GM12878 (cell line): ENCODE measurements around the gene ZNF81. TPM values are rescaled to one million over a fixed set of nuclear protein-coding genes. Genes with fewer than 3 reads are reported as not detected.

Experiments used
- ATAC-seq: fragments of 200-7000 bp; cut with Tn5 transposase; 3 replicates; pipeline ENCODE4 v1.9.1; 2020; ENCODE audit warnings: mild to moderate bottlenecking, moderate library complexity
- BruUV-seq: library from RNA; stranded (reverse); fragments of 400-500 nt; replicated peaks from 2 replicates; lab custom pipeline; 2021; lab: Mats Ljungman, UMichigan
- CTCF ChIA-PET: fragments of 300-600 bp; sonication (Branson Sonifier 250); formaldehyde crosslinking; extraction: SDS; loops from one replicate; lab custom pipeline; 2021; ENCODE audit warnings: inconsistent platforms; lab: Yijun Ruan, JAX
- POLR2A ChIA-PET: fragments of 350-600 bp; formaldehyde crosslinking; extraction: SDS; loops from one replicate; lab custom pipeline; 2021; ENCODE audit warnings: inconsistent platforms; lab: Charles Lee
- RAD21 ChIA-PET: fragments of 300-600 bp; sonication (Branson Sonifier 250); formaldehyde crosslinking; loops from one replicate; lab custom pipeline; 2023; ENCODE audit warnings: antibody characterized with exemption; ENCODE audit not compliant: unreplicated experiment; lab: Charles Lee
- SMC1A ChIA-PET: fragments of 300-600 bp; sonication (Branson Sonifier 250); formaldehyde crosslinking; loops from one replicate; lab custom pipeline; 2023; ENCODE audit not compliant: unreplicated experiment, uncharacterized antibody; lab: Charles Lee
- DNase-seq: peaks from one replicate; pipeline ENCODE4 v3.0.0-alpha.2; 2011; ENCODE audit warnings: low read depth, low spot score
- FAIRE-seq: peaks from 3 replicates; lab custom pipeline; 2011; peaks lifted over from hg19 to GRCh38; lab: Jason Lieb, UNC
- H2AFZ ChIP-seq: 2 replicates; pipeline ENCODE4 v1.6.0; 2011; ENCODE audit warnings: low read depth, low read length, control low read depth; ENCODE audit not compliant: control insufficient read depth
- H3K27ac ChIP-seq: 2 replicates; pipeline ENCODE4 v1.5.1; 2011; ENCODE audit warnings: control low read depth; ENCODE audit not compliant: control insufficient read depth, insufficient read depth
- H3K27me3 ChIP-seq, 2 experiments: replicated peaks in 1 of 2; 2 replicates each; pipeline versions ENCODE4 v1.6.0 to v1.6.1; 2011; ENCODE audit warnings: low read length in 1 of 2; ENCODE audit not compliant: control insufficient read depth in 2 of 2, insufficient read depth in 2 of 2
- H3K36me3 ChIP-seq, 2 experiments: 2 replicates each; pipeline ENCODE4 v1.5.1; 2011; ENCODE audit warnings: low read length in 1 of 2; ENCODE audit not compliant: control insufficient read depth in 2 of 2, insufficient read depth in 2 of 2
- H3K4me1 ChIP-seq: 2 replicates; pipeline ENCODE4 v1.6.1; 2011; ENCODE audit warnings: mild to moderate bottlenecking, low read length, moderate library complexity, mixed read lengths; ENCODE audit not compliant: control insufficient read depth, insufficient read depth
- H3K4me2 ChIP-seq: 2 replicates; pipeline ENCODE4 v1.6.0; 2011; ENCODE audit warnings: control low read depth; ENCODE audit not compliant: control insufficient read depth, insufficient read depth
- H3K4me3 ChIP-seq: fragments of 200-600 bp; sonication (generic); 2 replicates; pipeline ENCODE4 v1.5.1; 2016
- H3K79me2 ChIP-seq: 2 replicates; pipeline ENCODE4 v1.6.0; 2011; ENCODE audit warnings: low read length; ENCODE audit not compliant: control insufficient read depth, insufficient read depth
- H3K9ac ChIP-seq: 2 replicates; pipeline ENCODE4 v1.8.0; 2011; ENCODE audit warnings: low read length, control low read depth, mixed read lengths; ENCODE audit not compliant: control insufficient read depth, insufficient read depth
- H3K9me3 ChIP-seq: replicated peaks from 3 replicates; pipeline ENCODE4 v1.5.1; 2011; ENCODE audit warnings: mild to moderate bottlenecking, low read length; ENCODE audit not compliant: control insufficient read depth, insufficient read depth
- H4K20me1 ChIP-seq: 2 replicates; pipeline ENCODE4 v1.6.0; 2011; ENCODE audit not compliant: control insufficient read depth, insufficient read depth
- BHLHE40 ChIP-seq, 2 experiments: fragments of 450-650 bp in 1 of 2; IDR thresholded peaks; 2 replicates each; pipeline ENCODE4 v1.6.1; 2011 to 2017; ENCODE audit warnings: low read depth in 2 of 2, borderline replicate concordance in 1 of 2, improper control_type of control experiment in 1 of 2, low read length in 1 of 2, mild to moderate bottlenecking in 1 of 2
- CBX3 ChIP-seq: fragments of 200-600 bp; sonication (generic); IDR thresholded peaks from 2 replicates; pipeline ENCODE4 v1.6.1; 2016; ENCODE audit warnings: low read depth, borderline replicate concordance
- EGR1 ChIP-seq, 2 experiments: IDR thresholded peaks; 1 replicate in 1 of 2; 2 replicates in 1 of 2; pipeline ENCODE4 v1.6.1; 2011 to 2012; ENCODE audit warnings: low read depth in 2 of 2, low read length in 2 of 2, borderline replicate concordance in 1 of 2, mild to moderate bottlenecking in 1 of 2, moderate library complexity in 1 of 2
- ELK1 ChIP-seq: IDR thresholded peaks from 2 replicates; pipeline ENCODE4 v1.6.1; 2012; ENCODE audit warnings: low read depth, low read length, improper control_type of control experiment
- EP300 ChIP-seq, 2 experiments: fragments of 150-350 bp in 1 of 2; IDR thresholded peaks; 2 replicates each; pipeline ENCODE4 v1.6.1; 2011 to 2012; ENCODE audit warnings: low read depth in 2 of 2, low read length in 2 of 2, borderline replicate concordance in 1 of 2, improper control_type of control experiment in 1 of 2, inconsistent platforms in 1 of 2; ENCODE audit not compliant: control insufficient read depth in 1 of 2
- MEF2B ChIP-seq: fragments of 450-650 bp; IDR thresholded peaks from 2 replicates; pipeline ENCODE4 v1.6.1; 2018; ENCODE audit warnings: mild to moderate bottlenecking, moderate library complexity; ENCODE audit not compliant: partially characterized antibody, poor library complexity, severe bottlenecking
- PAX5 ChIP-seq: IDR thresholded peaks from 2 replicates; pipeline ENCODE4 v1.6.1; 2011; ENCODE audit warnings: low read depth, low read length, borderline replicate concordance
- PKNOX1 ChIP-seq: fragments of 450-650 bp; IDR thresholded peaks from 2 replicates; pipeline ENCODE4 v1.6.1; 2016; ENCODE audit warnings: mild to moderate bottlenecking
- RAD21 ChIP-seq: IDR thresholded peaks from 2 replicates; pipeline ENCODE4 v1.6.1; 2011; ENCODE audit warnings: mild to moderate bottlenecking, low read depth, low read length, moderate library complexity; ENCODE audit not compliant: insufficient read depth
- SIN3A ChIP-seq: IDR thresholded peaks from 2 replicates; pipeline ENCODE4 v1.6.1; 2012; ENCODE audit warnings: low read depth, low read length, improper control_type of control experiment
- SKIL ChIP-seq: fragments of 450-650 bp; IDR thresholded peaks from 2 replicates; pipeline ENCODE4 v1.6.1; 2017; ENCODE audit warnings: mild to moderate bottlenecking, low read depth, inconsistent platforms; ENCODE audit not compliant: poor library complexity, severe bottlenecking
- USF1 ChIP-seq: IDR thresholded peaks from 2 replicates; pipeline ENCODE4 v1.6.1; 2011; ENCODE audit warnings: borderline replicate concordance, low read depth, mild to moderate bottlenecking, moderate library complexity, mixed read lengths, low read length; ENCODE audit not compliant: insufficient read depth; ENCODE audit errors: extremely low read length
- ZBED1 ChIP-seq: IDR thresholded peaks from 2 replicates; pipeline ENCODE4 v1.6.1; 2016; ENCODE audit warnings: borderline replicate concordance
- ZBTB4 ChIP-seq: fragments of 450-650 bp; formaldehyde crosslinking; IDR thresholded peaks from 2 replicates; pipeline ENCODE4 v1.4.0; 2022; ENCODE audit warnings: mild to moderate bottlenecking, moderate library complexity
- WGBS: methylation state at CpG from one replicate; pipeline ENCODE4 v1.1.6; 2016; ENCODE audit warnings: low lambda C conversion rate; ENCODE audit not compliant: insufficient replicate concordance, insufficient coverage; ENCODE audit errors: missing lambda C conversion rate; 5-methylcytosine and 5-hydroxymethylcytosine counted together
- in situ Hi-C: fragments of 300-500 bp; cut with MboI; formaldehyde crosslinking; loops from 9 replicates; pipeline ENCODE4 v1.14.3; 2018; ENCODE audit warnings: mixed read lengths
- intact Hi-C: fragments of 100-400 bp; cut with micrococcal nuclease; formaldehyde crosslinking; loops from one replicate; pipeline ENCODE4 v1.14.2; 2022; ENCODE audit not compliant: unreplicated experiment
- polyA plus RNA-seq, 11 experiments: library from polyadenylated mRNA; depleted of rRNA in 4 of 11; unstranded in 6 of 11; stranded (reverse) in 5 of 11; fragments of >200 nt; fragmentation: Nextera tagmentation in 4 of 11; fragmentation: Illumina TruSeq in 1 of 11; extraction: Ambion mirVana in 4 of 11; extraction: Trizol in 1 of 11; gene quantifications; 1 replicate in 1 of 11; 2 replicates in 10 of 11; pipeline versions ENCODE4 v1.2.1 to v1.2.3, GENCODE V29; 2011 to 2016; ENCODE audit warnings: inconsistent platforms in 2 of 11, missing spikeins in 2 of 11, low read depth in 1 of 11
- total RNA-seq, 4 experiments: library from RNA; depleted of rRNA in 3 of 4; stranded (reverse); fragments of >200 nt in 3 of 4; fragmentation: Illumina TruSeq in 1 of 4; extraction: Trizol in 1 of 4; gene quantifications; 2 replicates each; pipeline versions ENCODE4 v1.2.1 to v1.2.3, GENCODE V29; 2013 to 2021

The ZNF81 gene
- total and polyA plus RNA-seq, 10 of the 15 experiments (the other 5 are each of a cell fraction or from before 2014, with no cell fraction given), result 3.4 to 7.2 (median 4.4) TPM

- in situ Hi-C loops, result no loop called here
- 3% methylated on average over 3 of the region's 3 CpGs for WGBS
- intact Hi-C loops, result no loop called here
- no TSS peak for BruUV-seq
- no peak overlapping the region for H2AFZ ChIP-seq
- no peaks in the 10 kb centered on the region for H3K27me3 ChIP-seq
- no peaks in the 10 kb centered on the region for H3K36me3 ChIP-seq
- POLR2A ChIA-PET, result no interaction called here
- no peaks in the 10 kb centered on the region for H3K4me1 ChIP-seq
- no peak overlapping the region for H3K27ac ChIP-seq
- FAIRE-seq, result no peak
- CTCF ChIA-PET, result no interaction called here
- no peak overlapping the region for H3K4me3 ChIP-seq
- no peaks in the 10 kb centered on the region for H3K79me2 ChIP-seq
- SMC1A ChIA-PET, result no interaction called here
- no peaks in the 10 kb centered on the region for H4K20me1 ChIP-seq
- H3K9me3 ChIP-seq, result no peaks in the 10 kb centered on the region
- DNase-seq, result no peak
- no peak overlapping the region for H3K4me2 ChIP-seq
- ATAC-seq, result no peak
- no peak overlapping the region for H3K9ac ChIP-seq
- RAD21 ChIA-PET, result no interaction called here
- TF ChIP-seq PKNOX1 (no peak), RAD21 (no peak), EGR1 (IDR thresholded peaks at IDR 0.05; ENCODE audit: borderline replicate concordance in 1 of 2, low read depth in 2 of 2, low read length in 2 of 2) (no peak), PAX5 (no peak), CBX3 (no peak), ZBED1 (no peak), ZBTB4 (CRISPR knock-in tag) (no peak), ELK1 (no peak), SIN3A (no peak), EP300 (IDR thresholded peaks at IDR 0.05; ENCODE audit: borderline replicate concordance in 1 of 2, control insufficient read depth in 1 of 2, low read depth in 2 of 2, low read length in 2 of 2) (no peak), USF1 (no peak), SKIL (no peak), MEF2B (no peak), BHLHE40 (IDR thresholded peaks at IDR 0.05; ENCODE audit: borderline replicate concordance in 1 of 2, low read depth in 2 of 2, low read length in 1 of 2) (no peak)
These were observed 40.2 kb upstream of the ZNF81 start for GRCh38 chrX:47796433-47796906.
